Measurements from ENCODE around the gene SKIC2.
"Not testable (repeated sequence)": the region's sequence is repeated elsewhere in the genome, so short reads cannot be mapped to it uniquely, and the experiment has no call there.

SKIC2 gene

GRCh38 chr6:31958741-31959739 lies at the start of gene SKIC2, which contains the start of gene NELFE:
TSS of gene SKIC2 (plus strand) at chr6:31959175. CDS start at chr6:31959193, 18 bp downstream.
TSS of gene NELFE (minus strand) at chr6:31958971. CDS start at chr6:31958446, 525 bp downstream.
- peak; percentile 95 to 98 for DNase-seq (ENCODE audit: low read depth in 1 of 2, low spot score in 1 of 2)

- not testable (repeated sequence) for DNase-seq (ENCODE audit: low read depth in 1 of 2, low spot score in 1 of 2)
Measured at GRCh38 chr6:31909298-31909697, 49.7 kb upstream of the SKIC2 start.

GRCh38 chr6:31911826-31912585 lies 47.0 kb upstream of the SKIC2 start:
- no peak for DNase-seq (ENCODE audit: low read depth in 1 of 2, low spot score in 1 of 2)

- DNase-seq (ENCODE audit: low read depth in 1 of 2, low spot score in 1 of 2), result no peak
Measured at GRCh38 chr6:31915351-31915750, 43.6 kb upstream of the SKIC2 start.

- DNase-seq (ENCODE audit: low read depth in 1 of 2, low spot score in 1 of 2), result no peak
Measured at GRCh38 chr6:31915756-31916155, 43.2 kb upstream of the SKIC2 start.

GRCh38 chr6:31918069-31918720 lies 40.8 kb upstream of the SKIC2 start:
- no peak for DNase-seq (ENCODE audit: low read depth in 1 of 2, low spot score in 1 of 2)

- DNase-seq (ENCODE audit: low read depth in 1 of 2, low spot score in 1 of 2), result no peak
Measured at GRCh38 chr6:31919624-31920303, 39.2 kb upstream of the SKIC2 start.

GRCh38 chr6:31920811-31921210 lies 38.2 kb upstream of the SKIC2 start:
- no peak for DNase-seq (ENCODE audit: low read depth in 1 of 2, low spot score in 1 of 2)

GRCh38 chr6:31922942-31923341 lies 36.0 kb upstream of the SKIC2 start:
- DNase-seq (ENCODE audit: low read depth in 1 of 2, low spot score in 1 of 2), result no peak

- DNase-seq (ENCODE audit: low read depth in 1 of 2, low spot score in 1 of 2), result no peak
Measured at GRCh38 chr6:31927242-31927862, 31.6 kb upstream of the SKIC2 start, which contains the start of gene C2. TSS of gene C2 (plus strand) at chr6:31927717. CDS start at chr6:31927753, 36 bp downstream.

- DNase-seq (ENCODE audit: low read depth in 1 of 2, low spot score in 1 of 2), result no peak
Measured at GRCh38 chr6:31927863-31928671, 30.9 kb upstream of the SKIC2 start.

GRCh38 chr6:31928672-31928939 lies 30.4 kb upstream of the SKIC2 start:
- DNase-seq (ENCODE audit: low read depth in 1 of 2, low spot score in 1 of 2), result no peak

GRCh38 chr6:31930962-31931361 lies 28.0 kb upstream of the SKIC2 start:
- no peak for DNase-seq (ENCODE audit: low read depth in 1 of 2, low spot score in 1 of 2)

- not testable (repeated sequence) for DNase-seq (ENCODE audit: low read depth in 1 of 2, low spot score in 1 of 2)
Measured at GRCh38 chr6:31932137-31932536, 26.8 kb upstream of the SKIC2 start.

- DNase-seq (ENCODE audit: low read depth in 1 of 2, low spot score in 1 of 2), result no peak
Measured at GRCh38 chr6:31933537-31933936, 25.4 kb upstream of the SKIC2 start.

- no peak for DNase-seq (ENCODE audit: low read depth in 1 of 2, low spot score in 1 of 2)
Measured at GRCh38 chr6:31935021-31935420, 24.0 kb upstream of the SKIC2 start.

GRCh38 chr6:31935823-31936222 lies 23.2 kb upstream of the SKIC2 start:
- DNase-seq (ENCODE audit: low read depth in 1 of 2, low spot score in 1 of 2), result no peak

- DNase-seq (ENCODE audit: low read depth in 1 of 2, low spot score in 1 of 2), result no peak
Measured at GRCh38 chr6:31940256-31940664, 18.7 kb upstream of the SKIC2 start.

- DNase-seq (ENCODE audit: low read depth in 1 of 2, low spot score in 1 of 2), result no peak
Measured at GRCh38 chr6:31943742-31944141, 15.2 kb upstream of the SKIC2 start.

- no peak for DNase-seq (ENCODE audit: low read depth in 1 of 2, low spot score in 1 of 2)
Measured at GRCh38 chr6:31945154-31945506, 13.8 kb upstream of the SKIC2 start.
